Brain microvascular endothelial cell (primary cell): ENCODE data around the gene PLA2G4C.
"Not testable (repeated sequence)": the region's sequence is repeated elsewhere in the genome, so short reads cannot be mapped to it uniquely, and the experiment has no call there.

Experiments used
- DNase-seq: peaks from one replicate; pipeline ENCODE4 v3.0.0-alpha.2; 2020
- H3K27ac ChIP-seq: fragments of 250-450 bp; sonication (Bioruptor Pico); 2 replicates; pipeline ENCODE4 v1.5.1; 2020; ENCODE audit warnings: mild to moderate bottlenecking, moderate library complexity
- H3K27me3 ChIP-seq: fragments of 250-450 bp; sonication (Bioruptor Pico); replicated peaks from 2 replicates; pipeline ENCODE4 v1.5.1; 2020; ENCODE audit warnings: mild to moderate bottlenecking
- H3K36me3 ChIP-seq: fragments of 250-450 bp; sonication (Bioruptor Pico); replicated peaks from 2 replicates; pipeline ENCODE4 v1.5.1; 2020; ENCODE audit warnings: mild to moderate bottlenecking
- H3K4me3 ChIP-seq: 2 replicates; pipeline ENCODE4 v1.5.1; 2011; ENCODE audit warnings: low read depth, mild to moderate bottlenecking, control low read depth, low read length, moderate library complexity
- CTCF ChIP-seq: IDR thresholded peaks from 2 replicates; pipeline ENCODE4 v1.5.1; 2011; ENCODE audit warnings: low read depth, mild to moderate bottlenecking, moderate library complexity, low read length, control low read depth, inconsistent platforms; ENCODE audit errors: missing control alignments
- in situ Hi-C: cut with HindIII; loops from 2 replicates; pipeline ENCODE4 v1.10.0; 2017; ENCODE audit warnings: low sequenced_read_pairs, low pct_ligation_motif_present

Gene PLA2G4C

DNA sequence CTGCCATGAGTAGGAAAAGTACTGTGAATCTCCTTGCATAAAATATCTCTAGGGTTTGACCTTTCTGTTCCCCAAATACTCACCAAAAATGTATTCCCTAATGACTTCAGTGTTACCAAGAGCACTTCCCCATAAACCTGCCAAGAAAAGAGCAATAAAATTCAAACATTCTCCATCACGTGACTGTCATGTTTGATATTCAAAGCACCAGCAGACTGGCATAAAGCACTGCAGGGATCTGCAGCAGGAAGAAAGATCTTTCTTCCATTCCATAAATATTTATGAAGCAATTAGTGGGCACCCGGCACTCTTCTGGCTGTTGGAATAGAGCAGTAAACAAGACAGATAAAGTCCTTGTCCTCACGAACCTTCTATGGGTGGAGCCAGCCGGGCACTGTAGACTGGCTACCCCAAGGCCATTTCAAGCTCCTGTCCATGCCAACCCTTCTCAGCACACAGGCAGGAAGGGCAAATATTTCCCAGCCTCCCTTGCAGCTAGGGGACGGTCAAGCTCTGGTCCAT, 20.3 kb downstream of the PLA2G4C start:
- Histone ChIP-seq H3K27ac (no peak overlapping the region), H3K27me3 (no peaks in the 10 kb centered on the region), H3K4me3 (no peak overlapping the region), H3K36me3 (no peaks in the 10 kb centered on the region)
- in situ Hi-C loops = no loop called here
- no peak for TF ChIP-seq CTCF
- no peak for DNase-seq

GRCh38 chr19:48088991-48089390, 21.6 kb downstream of the PLA2G4C start:
- DNase-seq = peak; percentile 6
- H3K4me3 ChIP-seq, H3K27me3 ChIP-seq, H3K27ac ChIP-seq, in situ Hi-C loops, H3K36me3 ChIP-seq: not testable (repeated sequence)

GRCh38 chr19:48085904-48086864, 24.4 kb downstream of the PLA2G4C start:
- TF ChIP-seq CTCF = peak; percentile 15
- Histone ChIP-seq H3K36me3 (no peaks in the 10 kb centered on the region), H3K27ac (no peak overlapping the region), H3K4me3 (no peak overlapping the region), H3K27me3 (no peaks in the 10 kb centered on the region)
- DNase-seq = no peak
- in situ Hi-C loops = no loop called here

- H3K27me3 ChIP-seq = no peaks in the 10 kb centered on the region
- no peaks in the 10 kb centered on the region for H3K36me3 ChIP-seq
- no peak for TF ChIP-seq CTCF
- H3K27ac ChIP-seq = no peak overlapping the region
- H3K4me3 ChIP-seq = no peak overlapping the region
- no peak for DNase-seq
- in situ Hi-C loops = no loop called here
Observed at GRCh38 chr19:48085076-48085475, 25.5 kb downstream of the PLA2G4C start.

DNA sequence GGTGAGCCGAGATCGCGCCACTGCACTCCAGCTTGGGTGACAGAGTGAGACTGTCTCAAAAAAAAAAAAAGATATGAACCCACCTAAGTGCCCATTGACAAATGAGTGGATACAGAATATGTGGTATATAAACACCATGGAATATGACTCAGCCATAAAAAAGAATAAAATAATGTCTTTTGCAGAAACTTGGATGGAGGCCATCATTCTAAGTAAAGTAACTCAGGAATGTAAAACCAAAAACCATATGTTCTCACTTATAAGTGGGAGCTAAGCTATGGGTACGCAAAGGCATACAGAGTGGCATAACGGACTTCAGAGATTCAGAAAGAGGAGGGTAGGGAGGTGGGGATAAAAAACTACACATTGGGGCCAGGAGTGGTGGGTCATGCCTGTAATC, 29.5 kb downstream of the PLA2G4C start:
- TF ChIP-seq CTCF = no peak
- Histone ChIP-seq H3K4me3 (no peak overlapping the region), H3K27me3 (no peaks in the 10 kb centered on the region), H3K36me3 (no peaks in the 10 kb centered on the region), H3K27ac (no peak overlapping the region)
- in situ Hi-C loops = no loop called here
- DNase-seq = no peak

GRCh38 chr19:48070177-48070769, 40.3 kb downstream of the PLA2G4C start:
- H3K27me3 ChIP-seq, in situ Hi-C loops, H3K27ac ChIP-seq, H3K36me3 ChIP-seq, H3K4me3 ChIP-seq, DNase-seq: not testable (repeated sequence)
